Measurements from ENCODE around the gene APBB2.

DNA sequence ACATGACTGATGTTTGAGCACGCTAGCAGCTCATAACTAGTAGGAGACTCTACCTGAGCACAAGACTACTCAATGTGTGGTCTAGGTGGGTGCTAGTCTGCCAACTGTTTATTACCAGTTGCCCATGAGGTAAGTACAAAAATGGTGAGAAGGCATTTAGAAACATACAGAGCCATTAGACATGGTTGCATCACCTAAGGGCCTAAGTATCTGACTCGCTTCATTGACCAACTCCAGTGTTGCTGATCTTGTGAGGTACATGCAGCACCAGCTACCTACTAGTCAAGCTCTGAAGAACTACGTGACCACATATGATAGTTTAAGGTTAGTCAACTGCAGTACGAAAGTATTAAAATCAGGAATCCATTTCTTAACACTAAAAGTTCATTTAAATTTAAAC lies 39.9 kb downstream of the APBB2 start:
- TF ChIP-seq, protein P1, sequence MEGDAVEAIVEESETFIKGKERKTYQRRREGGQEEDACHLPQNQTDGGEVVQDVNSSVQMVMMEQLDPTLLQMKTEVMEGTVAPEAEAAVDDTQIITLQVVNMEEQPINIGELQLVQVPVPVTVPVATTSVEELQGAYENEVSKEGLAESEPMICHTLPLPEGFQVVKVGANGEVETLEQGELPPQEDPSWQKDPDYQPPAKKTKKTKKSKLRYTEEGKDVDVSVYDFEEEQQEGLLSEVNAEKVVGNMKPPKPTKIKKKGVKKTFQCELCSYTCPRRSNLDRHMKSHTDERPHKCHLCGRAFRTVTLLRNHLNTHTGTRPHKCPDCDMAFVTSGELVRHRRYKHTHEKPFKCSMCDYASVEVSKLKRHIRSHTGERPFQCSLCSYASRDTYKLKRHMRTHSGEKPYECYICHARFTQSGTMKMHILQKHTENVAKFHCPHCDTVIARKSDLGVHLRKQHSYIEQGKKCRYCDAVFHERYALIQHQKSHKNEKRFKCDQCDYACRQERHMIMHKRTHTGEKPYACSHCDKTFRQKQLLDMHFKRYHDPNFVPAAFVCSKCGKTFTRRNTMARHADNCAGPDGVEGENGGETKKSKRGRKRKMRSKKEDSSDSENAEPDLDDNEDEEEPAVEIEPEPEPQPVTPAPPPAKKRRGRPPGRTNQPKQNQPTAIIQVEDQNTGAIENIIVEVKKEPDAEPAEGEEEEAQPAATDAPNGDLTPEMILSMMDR (IDR thresholded peaks at IDR 0.05), result no peak
- TF ChIP-seq POLR2AphosphoS5 (IDR thresholded peaks at IDR 0.05), result no peak
- no peak for TF ChIP-seq EP300 (IDR thresholded peaks at IDR 0.05)

Measured in esophagus muscularis mucosa (tissue), 4 donors.